Keratinocyte (primary cell): ENCODE data around the gene RNF5. TPM values are rescaled to one million over a fixed set of nuclear protein-coding genes. Genes with fewer than 3 reads are reported as not detected.

ENCODE experiments used
- DNase-seq: peaks from one replicate; pipeline ENCODE4 v3.0.0-alpha.2; 2011; ENCODE audit warnings: low read depth, missing footprints, low spot score
- FAIRE-seq: peaks from 2 replicates; lab custom pipeline; 2011; peaks lifted over from hg19 to GRCh38; lab: Jason Lieb, UNC
- H2AFZ ChIP-seq: 2 replicates; pipeline ENCODE4 v1.6.0; 2012; ENCODE audit warnings: low read length, control low read depth, inconsistent platforms; ENCODE audit not compliant: control insufficient read depth
- H3K27ac ChIP-seq: 2 replicates; pipeline ENCODE4 v1.5.1; 2011; ENCODE audit warnings: low read length; ENCODE audit not compliant: control insufficient read depth, insufficient read depth
- H3K27me3 ChIP-seq: 3 replicates; pipeline ENCODE4 v1.6.0; 2011; ENCODE audit warnings: low read length; ENCODE audit not compliant: control insufficient read depth, insufficient read depth; ENCODE audit errors: extremely low read depth
- H3K36me3 ChIP-seq, 2 experiments: 2 replicates in 1 of 2; 3 replicates in 1 of 2; pipeline ENCODE4 v1.5.1; 2011; ENCODE audit warnings: low read length in 2 of 2, mild to moderate bottlenecking in 1 of 2; ENCODE audit not compliant: control insufficient read depth in 2 of 2, insufficient read depth in 2 of 2; ENCODE audit errors: extremely low read depth in 1 of 2
- H3K4me1 ChIP-seq: 3 replicates; pipeline ENCODE4 v1.5.1; 2011; ENCODE audit warnings: low read length; ENCODE audit not compliant: control insufficient read depth, insufficient read depth; ENCODE audit errors: extremely low read depth
- H3K4me2 ChIP-seq: 3 replicates; pipeline ENCODE4 v1.6.0; 2011; ENCODE audit warnings: low read depth, low read length; ENCODE audit not compliant: control insufficient read depth, insufficient read depth; ENCODE audit errors: extremely low read depth
- H3K4me3 ChIP-seq, 3 experiments: fragments of 200-600 bp in 1 of 3; sonication (generic) in 1 of 3; 2 replicates in 2 of 3; 3 replicates in 1 of 3; pipeline ENCODE4 v1.5.1; 2011 to 2016; ENCODE audit warnings: low read length in 3 of 3, mild to moderate bottlenecking in 3 of 3, control low read depth in 2 of 3, inconsistent platforms in 1 of 3, low read depth in 1 of 3, mixed read lengths in 1 of 3, mixed run types in 1 of 3, moderate library complexity in 1 of 3; ENCODE audit not compliant: control insufficient read depth in 2 of 3, insufficient read depth in 2 of 3; ENCODE audit errors: extremely low read depth in 1 of 3
- H3K79me2 ChIP-seq: 2 replicates; pipeline ENCODE4 v1.6.0; 2012; ENCODE audit warnings: low read length; ENCODE audit not compliant: control insufficient read depth, insufficient read depth
- H3K9ac ChIP-seq: 3 replicates; pipeline ENCODE4 v1.6.0; 2011; ENCODE audit warnings: low read length; ENCODE audit not compliant: control insufficient read depth, insufficient read depth; ENCODE audit errors: extremely low read depth
- H3K9me1 ChIP-seq: 3 replicates; pipeline ENCODE4 v1.6.0; 2011; ENCODE audit warnings: low read length; ENCODE audit not compliant: control insufficient read depth, insufficient read depth; ENCODE audit errors: extremely low read depth
- H3K9me3 ChIP-seq: 2 replicates; pipeline ENCODE4 v1.5.1; 2012; ENCODE audit warnings: low read depth, low read length; ENCODE audit not compliant: control insufficient read depth
- H4K20me1 ChIP-seq: 3 replicates; pipeline ENCODE4 v1.6.0; 2011; ENCODE audit warnings: low read length; ENCODE audit not compliant: control insufficient read depth, insufficient read depth; ENCODE audit errors: extremely low read depth
- CTCF ChIP-seq, 3 experiments: IDR thresholded peaks in 1 of 3; conservative IDR thresholded peaks in 1 of 3; optimal IDR thresholded peaks in 1 of 3; 2 replicates in 2 of 3; 3 replicates in 1 of 3; pipeline versions ENCODE3 to v1.5.1; 2011; ENCODE audit warnings: low read length in 3 of 3, mild to moderate bottlenecking in 3 of 3, moderate library complexity in 2 of 3, control low read depth in 1 of 3, inconsistent platforms in 1 of 3; ENCODE audit not compliant: insufficient read depth in 2 of 3; ENCODE audit errors: extremely low read depth in 1 of 3
- EZH2 ChIP-seq: IDR thresholded peaks from one replicate; pipeline ENCODE4 v1.6.1; 2012; ENCODE audit warnings: inconsistent platforms, mild to moderate bottlenecking, low read length, moderate library complexity
- dilution Hi-C: fragments of 300-500 bp; cut with MboI; formaldehyde crosslinking; loops from one replicate; pipeline ENCODE4 v1.7.0; 2020; ENCODE audit warnings: low sequenced_read_pairs; ENCODE audit not compliant: extremely low pct_ligation_motif_present
- polyA plus RNA-seq, 5 experiments: library from polyadenylated mRNA; depleted of rRNA in 3 of 5; stranded (reverse) in 3 of 5; stranded (forward) in 1 of 5; unstranded in 1 of 5; fragments of >200 nt; gene quantifications; 1 replicate in 1 of 5; 2 replicates in 3 of 5; 3 replicates in 1 of 5; pipeline versions ENCODE4 v1.2.1 to v1.2.3, GENCODE V29; 2011 to 2012; ENCODE audit warnings: missing spikeins in 2 of 5, low read depth in 1 of 5, low replicate concordance in 1 of 5

Gene RNF5
- polyA plus RNA-seq, 1 donor (not counting 4 experiments of a cell fraction or from before 2014, with no cell fraction given): 33.2 TPM

DNA sequence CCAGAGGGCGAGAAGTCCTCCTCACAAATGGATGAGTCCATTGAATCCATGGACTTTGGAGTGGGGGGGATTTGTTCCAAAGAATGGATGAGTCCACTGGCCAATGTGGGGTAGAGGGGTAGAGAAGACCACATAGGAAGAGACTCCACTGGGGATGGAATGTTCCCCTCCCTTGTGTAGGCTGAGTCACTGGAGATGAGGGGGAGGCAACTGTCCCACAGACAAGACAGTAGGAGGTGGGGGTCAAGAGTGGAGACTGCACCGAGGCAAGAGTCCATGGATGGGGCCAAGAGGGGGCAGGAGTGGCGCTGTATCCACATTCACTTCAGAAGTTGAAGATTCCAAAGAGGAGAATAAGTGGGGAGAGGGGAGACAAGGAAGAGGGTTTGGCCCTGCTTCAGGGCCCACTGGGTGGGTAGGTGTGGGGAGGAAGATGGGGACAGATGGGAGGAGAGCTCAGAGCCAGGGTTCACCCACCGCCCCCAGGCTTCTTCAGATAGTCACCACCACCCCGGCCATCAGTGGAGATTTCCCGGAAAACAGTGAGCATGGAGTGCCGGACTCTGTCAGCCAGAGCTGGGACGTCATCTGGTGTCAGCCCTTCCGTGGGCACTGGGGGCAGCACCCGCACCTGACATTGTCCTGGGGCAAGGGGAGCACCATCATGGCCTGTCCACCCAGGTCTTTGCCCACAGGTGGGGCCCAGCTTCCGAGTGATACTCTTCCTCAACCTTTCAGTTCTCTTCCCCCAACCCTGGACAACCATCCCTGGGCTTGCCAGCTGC, 9.2 kb upstream of the RNF5 start:
- Histone ChIP-seq H4K20me1 (no peaks in the 10 kb centered on the region), H3K4me1 (peaks cover 17% of the 10 kb centered on the region), H3K4me2 (no peak overlapping the region), H3K4me3 (no peak overlapping the region), H2AFZ (no peak overlapping the region), H3K36me3 (peaks cover 19 to 23% of the 10 kb centered on the region in 2 experiments), H3K27me3 (no peaks in the 10 kb centered on the region), H3K79me2 (peaks cover 4% of the 10 kb centered on the region), H3K9ac (no peak overlapping the region), H3K9me1 (no peaks in the 10 kb centered on the region), H3K27ac (no peak overlapping the region), H3K9me3 (no peaks in the 10 kb centered on the region)
- FAIRE-seq (no peak), DNase-seq (no peak)
- TF ChIP-seq CTCF (optimal IDR thresholded peaks at IDR 0.05 in 1 of 3, IDR thresholded peaks at IDR 0.05 in 1 of 3, conservative IDR thresholded peaks at IDR 0.05 in 1 of 3; ENCODE audit: extremely low read depth in 1 of 3, insufficient read depth in 2 of 3, low read length in 3 of 3): no peak
- dilution Hi-C loops: no loop called here

- TF ChIP-seq EZH2: no peak
- TF ChIP-seq CTCF (optimal IDR thresholded peaks at IDR 0.05 in 1 of 3, IDR thresholded peaks at IDR 0.05 in 1 of 3, conservative IDR thresholded peaks at IDR 0.05 in 1 of 3; ENCODE audit: extremely low read depth in 1 of 3, insufficient read depth in 2 of 3, low read length in 3 of 3): no peak
- H3K4me3 ChIP-seq: no peak overlapping the region
- no peaks in the 10 kb centered on the region for H3K9me1 ChIP-seq
- DNase-seq (no peak), FAIRE-seq (no peak)
- H3K4me1 ChIP-seq: peaks cover 28% of the 10 kb centered on the region
- H3K9ac ChIP-seq: no peak overlapping the region
- peaks cover 22 to 23% of the 10 kb centered on the region in 2 experiments for H3K36me3 ChIP-seq
- dilution Hi-C loops: no loop called here
- no peaks in the 10 kb centered on the region for H3K9me3 ChIP-seq
- no peak overlapping the region for H3K4me2 ChIP-seq
- H2AFZ ChIP-seq: no peak overlapping the region
- peaks cover 17% of the 10 kb centered on the region for H3K79me2 ChIP-seq
- H4K20me1 ChIP-seq: no peaks in the 10 kb centered on the region
- H3K27me3 ChIP-seq: no peaks in the 10 kb centered on the region
- H3K27ac ChIP-seq: no peak overlapping the region
Observed at GRCh38 chr6:32170294-32170693, 7.9 kb upstream of the RNF5 start.
